Right lobe of liver (tissue), 4 donors: ENCODE data around the gene CATSPERE.

Source experiments
- POLR2A ChIP-seq: fragments of 450-650 bp; IDR thresholded peaks from one replicate; pipeline ENCODE4 v1.6.1; 2017; ENCODE audit warnings: antibody characterized with exemption, mild to moderate bottlenecking
- TF ChIP-seq, protein P1 (sequence below), 4 donors: fragments of 200-600 bp in 3 of 4; fragments of 450-650 bp in 1 of 4; IDR thresholded peaks; one replicate each; pipeline versions ENCODE4 v1.5.1 to v1.8.0; 2016 to 2022; ENCODE audit warnings: antibody characterized with exemption in 4 of 4, mild to moderate bottlenecking in 2 of 4
- donor health status: DM: no; HTN: no; CAD: no.
- donor health status: DM: no; HTN: no; CAD: no.
- donor health status: DM: no; HTN: yes; CAD: no.

DNA sequence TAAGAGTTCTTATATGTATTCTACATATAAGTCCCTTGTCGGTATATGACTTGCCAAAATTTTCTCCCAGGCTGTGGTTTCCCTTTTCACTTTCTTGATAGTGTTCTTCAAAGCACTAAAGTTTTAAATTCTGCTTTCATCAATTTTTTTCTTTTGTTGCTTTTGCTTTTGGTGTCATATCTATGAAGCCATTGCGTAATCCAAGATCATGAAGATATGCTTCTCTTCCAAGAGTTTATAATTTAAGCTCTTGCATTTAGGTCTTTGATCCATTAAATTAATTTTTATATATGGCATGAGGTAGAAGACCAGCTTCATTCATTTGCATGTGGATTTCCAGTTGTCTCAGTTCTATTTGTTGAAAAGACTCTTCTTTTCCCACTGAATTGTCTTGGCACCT lies 214.1 kb downstream of the CATSPERE start:
- no peak for TF ChIP-seq POLR2A
- TF ChIP-seq, protein P1, sequence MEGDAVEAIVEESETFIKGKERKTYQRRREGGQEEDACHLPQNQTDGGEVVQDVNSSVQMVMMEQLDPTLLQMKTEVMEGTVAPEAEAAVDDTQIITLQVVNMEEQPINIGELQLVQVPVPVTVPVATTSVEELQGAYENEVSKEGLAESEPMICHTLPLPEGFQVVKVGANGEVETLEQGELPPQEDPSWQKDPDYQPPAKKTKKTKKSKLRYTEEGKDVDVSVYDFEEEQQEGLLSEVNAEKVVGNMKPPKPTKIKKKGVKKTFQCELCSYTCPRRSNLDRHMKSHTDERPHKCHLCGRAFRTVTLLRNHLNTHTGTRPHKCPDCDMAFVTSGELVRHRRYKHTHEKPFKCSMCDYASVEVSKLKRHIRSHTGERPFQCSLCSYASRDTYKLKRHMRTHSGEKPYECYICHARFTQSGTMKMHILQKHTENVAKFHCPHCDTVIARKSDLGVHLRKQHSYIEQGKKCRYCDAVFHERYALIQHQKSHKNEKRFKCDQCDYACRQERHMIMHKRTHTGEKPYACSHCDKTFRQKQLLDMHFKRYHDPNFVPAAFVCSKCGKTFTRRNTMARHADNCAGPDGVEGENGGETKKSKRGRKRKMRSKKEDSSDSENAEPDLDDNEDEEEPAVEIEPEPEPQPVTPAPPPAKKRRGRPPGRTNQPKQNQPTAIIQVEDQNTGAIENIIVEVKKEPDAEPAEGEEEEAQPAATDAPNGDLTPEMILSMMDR (IDR thresholded peaks at IDR 0.05): no peak
